ENCODE results near the gene SUN1. TPM values are rescaled to one million over a fixed set of nuclear protein-coding genes. Genes with fewer than 3 reads are reported as not detected.

The SUN1 gene
- total and polyA plus RNA-seq, 10 of the 15 experiments (the other 5 are each of a cell fraction or from before 2014, with no cell fraction given): 27.8 to 107 (median 65.8) TPM

- TF ChIP-seq CHD1 (IDR thresholded peaks at IDR 0.05; ENCODE audit: low read depth, low read length) (peak; percentile 33; the same call in 1 of the 2 replicates), POU2F2 (IDR thresholded peaks at IDR 0.05; ENCODE audit: borderline replicate concordance, low read depth, low read length) (peak; percentile 48; the same call in 1 of the 3 replicates), NR2C2 (IDR thresholded peaks at IDR 0.05; ENCODE audit: borderline replicate concordance, control insufficient read depth, insufficient read length, low read depth) (no peak), MEF2A (IDR thresholded peaks at IDR 0.05; ENCODE audit: insufficient read depth, low read depth, low read length) (peak; percentile 59; the same call in 1 of the 2 replicates), ZBTB4 (CRISPR knock-in tag; IDR thresholded peaks at IDR 0.05) (0 out of 2 replicates have a peak, but pooled peaks have one; percentile 70), GATAD2B (conservative IDR thresholded peaks at IDR 0.05; ENCODE audit: low read depth) (peak; percentile 92), RCOR1 (conservative IDR thresholded peaks at IDR 0.05; ENCODE audit: low read depth, low read length) (peak; percentile 82; the same call in 1 of the 2 replicates), REST (IDR thresholded peaks at IDR 0.05; ENCODE audit: low read depth, low read length) (0 out of 2 replicates have a peak, but pooled peaks have one; percentile 23), DPF2 (IDR thresholded peaks at IDR 0.05) (peak; percentile 89; the same call in 1 of the 2 replicates), IKZF2 (IDR thresholded peaks at IDR 0.05) (no peak), STAT1 (conservative IDR thresholded peaks at IDR 0.05) (peak; percentile 50; the same call in 1 of the 2 replicates), ELK1 (IDR thresholded peaks at IDR 0.05; ENCODE audit: low read depth, low read length) (no peak; the same call in 1 of the 2 replicates), TAF1 (IDR thresholded peaks at IDR 0.05; ENCODE audit: borderline replicate concordance, low read depth, low read length) (peak; percentile 69), SMARCA5 (IDR thresholded peaks at IDR 0.05) (peak; percentile 87), USF2 (IDR thresholded peaks at IDR 0.05; ENCODE audit: borderline replicate concordance, low read depth, low read length) (peak; percentile 99)
- TF ChIP-seq, protein P1, sequence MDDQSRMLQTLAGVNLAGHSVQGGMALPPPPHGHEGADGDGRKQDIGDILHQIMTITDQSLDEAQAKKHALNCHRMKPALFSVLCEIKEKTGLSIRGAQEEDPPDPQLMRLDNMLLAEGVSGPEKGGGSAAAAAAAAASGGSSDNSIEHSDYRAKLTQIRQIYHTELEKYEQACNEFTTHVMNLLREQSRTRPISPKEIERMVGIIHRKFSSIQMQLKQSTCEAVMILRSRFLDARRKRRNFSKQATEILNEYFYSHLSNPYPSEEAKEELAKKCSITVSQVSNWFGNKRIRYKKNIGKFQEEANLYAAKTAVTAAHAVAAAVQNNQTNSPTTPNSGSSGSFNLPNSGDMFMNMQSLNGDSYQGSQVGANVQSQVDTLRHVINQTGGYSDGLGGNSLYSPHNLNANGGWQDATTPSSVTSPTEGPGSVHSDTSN (IDR thresholded peaks at IDR 0.05; ENCODE audit: insufficient replicate concordance, low read depth, low read length): peak; percentile 96
- TF ChIP-seq, protein P2, sequence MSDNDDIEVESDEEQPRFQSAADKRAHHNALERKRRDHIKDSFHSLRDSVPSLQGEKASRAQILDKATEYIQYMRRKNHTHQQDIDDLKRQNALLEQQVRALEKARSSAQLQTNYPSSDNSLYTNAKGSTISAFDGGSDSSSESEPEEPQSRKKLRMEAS (IDR thresholded peaks at IDR 0.05; ENCODE audit: low read depth, low read length): peak; percentile 100
Measured at GRCh38 chr7:876077-876971, 44.0 kb downstream of the SUN1 start, which contains the start of gene GET4 (continued).
